NCI-H1436 (cell line): ENCODE measurements around the gene HRC.

Experiments used
- DNase-seq: peaks from one replicate; lab custom pipeline; 2025; lab: John Stamatoyannopoulos, UW

Gene HRC

DNA sequence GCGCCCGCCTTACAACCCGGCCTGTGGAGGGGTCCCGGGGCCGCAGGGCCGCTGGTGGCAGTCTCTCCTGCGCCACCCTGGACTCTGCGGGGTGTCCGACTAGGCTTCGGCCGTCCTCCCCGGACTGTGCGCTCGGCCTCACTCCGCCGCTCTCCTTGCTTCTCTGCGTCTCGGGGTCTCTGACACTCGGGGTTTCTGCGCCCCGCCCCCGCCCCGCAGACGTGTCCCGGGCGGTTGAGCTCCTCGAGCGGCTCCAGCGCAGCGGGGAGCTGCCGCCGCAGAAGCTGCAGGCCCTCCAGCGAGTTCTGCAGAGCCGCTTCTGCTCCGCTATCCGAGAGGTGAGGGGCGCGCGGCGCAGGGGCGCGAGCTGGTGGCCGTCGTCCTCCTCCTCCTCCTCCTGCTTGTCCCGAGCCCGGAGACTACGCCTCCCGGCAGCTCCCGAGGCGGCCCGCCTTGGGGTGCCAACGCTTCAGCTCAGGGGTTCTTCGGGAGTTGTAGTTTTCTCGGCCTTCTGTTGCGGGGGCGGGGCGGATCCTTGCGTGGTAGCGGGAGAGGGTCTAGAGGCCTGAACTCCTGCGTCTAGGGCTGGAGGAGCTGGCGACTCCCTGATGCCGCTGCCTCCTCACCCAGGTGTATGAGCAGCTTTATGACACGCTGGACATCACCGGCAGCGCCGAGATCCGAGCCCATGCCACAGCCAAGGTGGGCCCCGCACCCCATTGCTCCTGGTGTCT lies 40.4 kb downstream of the HRC start:
- no peak for DNase-seq

DNA sequence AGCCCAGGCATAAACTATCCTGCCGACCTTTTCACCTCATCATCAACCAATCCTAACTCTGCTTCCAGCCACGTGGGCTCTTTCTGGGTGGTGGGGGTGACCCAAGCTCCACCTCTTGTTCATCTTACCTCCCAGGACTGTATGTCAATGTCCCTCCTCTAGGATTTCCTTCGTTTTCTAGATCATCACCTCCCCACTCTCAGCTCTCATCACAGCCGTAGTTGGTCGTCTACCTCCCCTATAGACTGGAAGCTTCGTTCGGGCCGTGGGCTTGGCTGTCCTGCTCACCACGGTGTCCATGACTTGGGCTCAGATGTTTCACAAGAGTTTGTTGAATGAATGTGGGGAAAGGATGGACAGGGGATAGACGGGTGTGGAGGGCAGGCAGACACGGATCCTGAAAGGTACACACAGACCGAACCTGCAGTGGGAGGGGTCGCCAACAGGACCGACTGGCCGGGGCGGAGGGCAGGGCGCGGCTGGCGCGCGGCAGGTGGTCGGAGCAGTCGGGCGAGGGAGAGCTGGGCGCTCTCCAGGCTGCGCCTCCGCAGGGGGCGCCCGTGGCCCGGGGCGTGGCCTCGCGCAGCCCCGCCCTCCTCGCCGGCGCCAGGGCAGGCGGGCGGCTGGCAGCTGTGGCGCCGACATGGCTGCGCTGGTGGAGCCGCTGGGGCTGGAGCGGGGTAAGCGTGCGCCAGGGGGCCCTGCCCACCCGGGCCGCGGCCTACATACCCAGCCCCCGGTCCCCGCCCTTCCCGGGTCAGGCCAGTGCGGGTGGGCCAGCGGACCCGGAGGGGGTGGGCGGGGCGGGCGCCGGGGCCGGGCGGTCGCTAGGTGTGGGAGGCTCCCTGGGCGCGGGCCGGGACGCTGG lies 41.2 kb downstream of the HRC start, which contains the start of gene LIN7B:
LIN7B (plus strand) TSS at position 609 of the 868 bp plus-strand sequence; CDS start at position 644, 35 bp downstream.
- DNase-seq, result peak; percentile 73

DNA sequence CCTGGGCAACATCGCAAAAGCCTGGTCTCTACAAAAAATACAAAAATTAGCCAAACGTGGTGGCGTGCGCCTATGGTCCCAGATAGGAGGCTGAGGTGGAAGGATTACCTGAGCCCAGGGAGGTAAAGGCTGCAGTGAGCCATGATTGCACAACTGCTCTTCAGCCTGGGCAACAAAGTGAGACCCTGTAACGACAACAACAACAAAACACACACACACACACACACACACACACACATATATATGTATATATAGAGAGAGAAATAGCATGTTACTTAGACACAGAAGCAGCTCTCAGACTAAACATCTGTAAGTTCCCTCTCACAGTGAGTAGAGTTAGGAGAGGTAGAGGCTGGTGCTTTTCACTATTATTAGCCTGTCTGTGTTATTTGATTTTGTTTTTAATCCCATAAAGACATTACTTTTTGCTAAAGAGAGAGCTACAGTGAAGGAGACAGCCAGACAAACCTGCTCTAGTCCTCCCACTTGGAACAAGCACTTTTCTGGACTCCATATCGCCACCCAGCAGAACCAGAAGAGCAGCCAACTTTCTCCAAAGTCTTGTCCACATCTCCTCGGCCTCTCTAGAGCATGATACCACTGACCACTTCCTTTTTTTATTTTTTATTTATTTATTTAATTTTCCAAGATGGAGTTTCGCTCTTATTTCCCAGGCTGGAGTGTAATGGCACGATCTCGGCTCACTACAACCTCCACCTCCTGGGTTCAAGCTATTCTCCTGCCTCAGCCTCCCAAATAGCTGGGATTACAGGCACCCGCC lies 43.8 kb downstream of the HRC start:
- DNase-seq, result no peak

DNA sequence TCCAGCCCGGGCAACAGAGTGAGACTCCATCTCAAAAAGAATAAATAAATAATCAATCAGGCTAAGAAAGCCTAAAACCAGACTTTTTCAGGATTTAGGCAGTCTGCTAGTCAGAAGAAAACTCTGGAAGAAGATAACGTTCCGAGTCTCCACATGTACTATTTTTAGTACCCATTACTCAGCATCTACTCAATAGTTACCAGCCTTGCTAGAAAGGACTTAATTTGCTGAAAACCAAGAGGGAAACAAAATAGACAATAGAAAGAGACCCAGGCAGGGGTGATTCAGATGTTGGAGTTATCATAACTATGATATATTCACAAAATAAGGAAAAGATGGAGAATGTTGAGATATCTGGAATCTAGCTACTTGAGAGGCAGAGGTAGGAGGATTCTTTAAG lies 44.6 kb downstream of the HRC start:
- no peak for DNase-seq

DNA sequence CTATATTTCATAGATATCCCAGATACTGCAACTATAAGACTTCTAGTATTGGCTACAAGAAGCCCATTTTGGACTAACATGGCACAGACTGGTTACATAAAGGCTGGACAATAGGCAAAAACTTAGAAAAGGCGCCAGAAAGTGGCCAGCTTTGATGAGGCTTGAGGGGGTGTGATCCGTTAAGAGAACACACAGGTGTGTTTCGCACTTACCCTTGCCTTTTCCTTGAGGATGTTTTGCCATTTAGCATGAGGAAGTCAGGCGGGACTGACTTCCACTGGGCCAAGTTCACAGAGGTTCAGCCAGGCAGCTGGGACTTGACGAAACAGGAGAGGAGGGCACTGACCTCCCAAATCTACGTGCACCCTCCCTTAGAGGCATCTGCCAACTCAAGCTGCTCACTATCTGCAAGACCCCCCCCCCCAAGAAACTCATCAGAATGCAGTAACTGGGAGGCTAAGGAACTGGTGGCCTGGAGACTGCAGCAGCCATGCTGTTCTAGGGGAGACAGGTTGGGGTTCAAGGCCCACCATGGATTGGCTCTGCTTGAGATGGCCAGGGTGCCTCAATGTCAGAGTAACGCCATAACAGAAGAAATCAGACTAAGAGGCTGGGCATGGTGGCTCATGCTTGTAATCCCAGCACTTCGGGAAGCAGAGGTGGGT lies 45.5 kb downstream of the HRC start:
- DNase-seq, result no peak

DNA sequence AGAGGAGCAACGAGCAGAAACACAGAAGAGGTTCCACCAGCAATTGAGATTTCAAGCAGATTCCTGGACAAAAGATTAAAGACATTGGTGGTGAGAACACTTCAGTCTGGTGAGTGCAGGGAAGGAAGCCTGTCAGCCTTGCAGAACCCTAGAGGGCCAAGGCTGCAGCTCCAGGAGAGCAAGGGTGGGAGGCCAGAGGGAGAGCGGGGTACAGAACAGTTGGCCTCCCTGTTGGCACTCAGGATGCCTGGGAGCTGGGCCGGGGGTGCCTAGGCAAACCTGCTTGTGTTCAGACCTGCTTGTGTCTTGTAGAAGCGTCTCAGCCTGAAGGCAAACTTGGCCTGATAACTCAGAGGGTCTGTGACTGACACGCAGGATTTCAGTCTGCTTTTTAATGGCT lies 46.1 kb downstream of the HRC start:
- DNase-seq, result no peak

DNA sequence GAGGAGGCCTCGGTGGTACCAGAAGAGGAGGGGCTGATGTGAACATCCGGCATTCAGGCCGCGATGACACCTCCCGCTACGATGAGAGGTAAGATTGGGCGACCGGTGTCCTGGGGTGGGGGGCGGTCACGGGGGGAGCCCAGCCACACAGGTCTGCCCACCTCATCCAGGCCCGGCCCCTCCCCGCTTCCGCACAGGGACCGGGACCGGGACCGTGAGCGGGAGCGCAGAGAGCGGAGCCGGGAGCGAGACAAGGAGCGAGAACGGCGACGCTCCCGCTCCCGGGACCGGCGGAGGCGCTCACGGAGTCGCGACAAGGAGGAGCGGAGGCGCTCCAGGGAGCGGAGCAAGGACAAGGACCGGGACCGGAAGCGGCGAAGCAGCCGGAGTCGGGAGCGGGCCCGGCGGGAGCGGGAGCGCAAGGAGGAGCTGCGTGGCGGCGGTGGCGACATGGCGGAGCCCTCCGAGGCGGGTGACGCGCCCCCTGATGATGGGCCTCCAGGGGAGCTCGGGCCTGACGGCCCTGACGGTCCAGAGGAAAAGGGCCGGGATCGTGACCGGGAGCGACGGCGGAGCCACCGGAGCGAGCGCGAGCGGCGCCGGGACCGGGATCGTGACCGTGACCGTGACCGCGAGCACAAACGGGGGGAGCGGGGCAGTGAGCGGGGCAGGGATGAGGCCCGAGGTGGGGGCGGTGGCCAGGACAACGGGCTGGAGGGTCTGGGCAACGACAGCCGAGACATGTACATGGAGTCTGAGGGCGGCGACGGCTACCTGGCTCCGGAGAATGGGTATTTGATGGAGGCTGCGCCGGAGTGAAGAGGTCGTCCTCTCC lies 47.4 kb downstream of the HRC start:
- DNase-seq, result no peak

DNA sequence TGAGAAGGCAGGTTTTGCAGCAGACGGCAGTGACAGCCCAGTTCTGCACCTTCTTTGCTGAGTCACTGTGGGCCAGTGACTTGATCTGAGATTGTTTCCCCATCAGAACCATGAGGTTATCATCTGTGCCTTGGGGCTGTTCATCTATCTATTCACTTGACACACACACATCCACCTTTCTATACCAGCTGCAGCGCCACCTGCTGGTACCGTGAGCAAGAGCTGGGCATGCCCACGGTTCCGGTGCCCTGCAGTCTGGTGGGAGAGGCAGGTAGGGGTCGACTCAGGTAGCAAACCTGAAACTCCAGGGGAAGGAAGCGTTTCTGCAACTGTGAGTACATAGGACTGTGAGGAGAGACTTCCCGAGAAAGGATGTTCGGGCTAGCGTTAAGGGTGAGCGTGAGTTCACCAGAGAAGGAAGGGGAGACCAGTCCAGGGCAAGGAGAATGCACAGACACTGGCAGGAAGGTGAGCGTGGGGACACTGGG lies 48.5 kb downstream of the HRC start:
- DNase-seq, result no peak

DNA sequence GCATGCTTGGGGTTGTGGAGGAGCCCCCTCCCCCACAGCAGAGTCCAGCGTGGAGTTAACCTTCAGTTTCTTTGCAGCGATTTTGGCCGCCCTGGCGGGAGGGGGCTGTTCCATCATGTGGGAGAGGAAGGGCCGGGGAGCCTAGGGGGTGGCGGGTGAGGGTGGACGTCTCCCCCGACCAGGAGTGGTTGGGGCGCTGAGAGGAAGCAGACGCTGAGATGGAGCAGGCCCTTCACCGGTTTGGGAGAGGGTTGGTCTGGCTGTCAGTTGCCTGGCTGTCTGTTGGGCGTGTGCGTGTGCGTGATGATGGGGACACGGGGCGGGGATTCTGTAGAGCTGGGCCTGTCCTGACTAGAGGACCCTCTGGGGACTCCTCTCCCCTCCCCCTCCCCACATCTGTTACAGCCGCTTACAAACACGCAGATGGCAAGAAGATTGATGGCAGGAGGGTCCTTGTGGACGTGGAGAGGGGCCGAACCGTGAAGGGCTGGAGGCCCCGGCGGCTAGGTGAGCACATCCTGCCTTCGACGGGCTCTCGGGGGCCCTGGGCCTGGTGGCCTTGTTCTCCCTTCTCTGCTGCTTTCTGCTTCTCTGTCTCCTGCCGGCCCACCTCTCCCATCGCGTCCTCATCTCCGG lies 50.8 kb downstream of the HRC start:
- DNase-seq, result no peak

DNA sequence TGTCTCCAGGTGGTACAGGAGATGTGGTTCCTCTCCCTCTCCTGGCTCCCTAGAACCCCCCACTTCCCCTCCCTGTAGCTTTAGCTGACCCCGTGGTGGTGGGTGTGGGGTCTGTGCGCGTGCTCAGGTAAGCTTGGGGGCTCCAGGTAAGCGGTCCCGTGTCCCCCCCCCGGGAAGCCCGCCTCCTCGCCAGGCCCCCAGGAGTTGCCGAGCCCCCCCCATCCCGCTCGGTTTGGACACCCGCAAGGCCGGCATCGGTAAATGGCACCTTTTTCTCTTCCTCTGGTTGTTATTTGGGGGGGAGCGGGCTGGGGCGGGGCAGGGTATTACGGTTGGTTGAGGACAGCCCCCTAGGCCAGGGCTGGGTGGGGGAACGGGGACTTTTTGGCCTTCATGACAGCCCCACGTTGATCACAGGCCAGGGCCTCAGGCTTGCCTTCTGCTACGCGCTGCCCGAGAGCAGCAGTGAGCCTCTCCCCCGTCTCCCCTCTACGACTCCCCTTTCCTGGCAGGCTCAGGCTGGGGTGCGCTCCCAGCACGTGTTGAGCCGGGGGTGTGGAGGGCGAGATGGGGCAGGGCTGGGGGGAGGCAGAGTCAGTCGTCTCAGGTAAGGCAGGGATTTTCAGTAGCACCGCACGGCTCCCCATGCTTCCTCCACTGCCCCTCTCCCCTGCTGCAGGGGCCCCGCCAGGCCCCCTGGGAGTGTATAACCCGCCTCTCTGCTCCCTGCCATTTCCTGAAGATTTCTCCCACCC lies 51.7 kb downstream of the HRC start:
- DNase-seq, result no peak

DNA sequence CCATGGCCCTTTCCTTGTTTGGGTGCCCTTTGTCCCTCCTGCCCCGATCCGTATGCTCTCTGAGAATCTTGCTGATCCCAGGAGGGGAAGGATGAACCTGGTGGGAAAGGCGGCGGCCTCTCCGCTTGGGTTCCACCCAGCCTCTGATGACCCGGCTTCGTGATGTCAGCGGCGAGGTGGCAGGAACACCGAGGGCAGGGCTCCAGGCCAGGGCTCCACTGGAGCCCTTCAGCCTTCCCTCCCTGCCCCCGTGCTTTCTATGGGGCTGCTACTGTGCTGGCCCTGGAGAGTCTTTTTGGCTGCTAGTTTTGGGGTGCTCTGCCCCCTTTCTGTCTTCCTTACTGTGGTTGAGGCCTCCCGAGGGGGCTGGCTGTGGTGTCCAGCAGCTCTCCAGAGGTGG lies 52.9 kb downstream of the HRC start:
- DNase-seq, result no peak
